ENCODE data around the gene HOXC6. TPM values are rescaled to one million over a fixed set of nuclear protein-coding genes. Genes with fewer than 3 reads are reported as not detected.

The HOXC6 gene
- total RNA-seq, 1 donor: 0.09 TPM

- no peak overlapping the region for H3K4me3 ChIP-seq (ENCODE audit: low read depth, low read length)
- no peak for DNase-seq (ENCODE audit: low read depth)
- no peak for TF ChIP-seq CTCF (IDR thresholded peaks at IDR 0.05; ENCODE audit: insufficient read depth, low read length)
These were observed 23.0 kb downstream of the HOXC6 start for GRCh38 chr12:54051026-54051842.

- TF ChIP-seq CTCF (IDR thresholded peaks at IDR 0.05; ENCODE audit: insufficient read depth, low read length): no peak
- DNase-seq (ENCODE audit: low read depth): no peak
- no peak overlapping the region for H3K4me3 ChIP-seq (ENCODE audit: low read depth, low read length)
These were observed 23.7 kb downstream of the HOXC6 start for GRCh38 chr12:54051874-54052437.

- no peak overlapping the region for H3K4me3 ChIP-seq (ENCODE audit: low read depth, low read length)
- DNase-seq (ENCODE audit: low read depth): no peak
- no peak for TF ChIP-seq CTCF (IDR thresholded peaks at IDR 0.05; ENCODE audit: insufficient read depth, low read length)
These were observed 24.3 kb downstream of the HOXC6 start for GRCh38 chr12:54052438-54053002.

- no peak for DNase-seq (ENCODE audit: low read depth)
- TF ChIP-seq CTCF (IDR thresholded peaks at IDR 0.05; ENCODE audit: insufficient read depth, low read length): no peak
- peak overlapping the region; percentile 77 for H3K4me3 ChIP-seq (ENCODE audit: low read depth, low read length)
These were observed 24.9 kb downstream of the HOXC6 start for GRCh38 chr12:54053003-54053750.

GRCh38 chr12:54053751-54054741, 25.8 kb downstream of the HOXC6 start, which contains the start of gene HOXC4:
Gene HOXC4, plus strand, starts transcription at chr12:54053835. Its CDS starts 88 bp downstream, at chr12:54053923.
- TF ChIP-seq CTCF (IDR thresholded peaks at IDR 0.05; ENCODE audit: insufficient read depth, low read length): no peak
- peak within 1 kb of the TSS; percentile 77 for H3K4me3 ChIP-seq (ENCODE audit: low read depth, low read length)
- DNase-seq (ENCODE audit: low read depth): peak; percentile 63
